GM18517 (cell line): ENCODE measurements around the gene INSYN2B.

Experiments
- ATAC-seq: cut with Tn5 transposase; IDR thresholded peaks from one replicate; pipeline ENCODE4 v1.9.1; 2021; ENCODE audit warnings: mild to moderate bottlenecking, moderate library complexity; ENCODE audit not compliant: unreplicated experiment

Gene INSYN2B

GRCh38 chr5:169934990-169935389, 45.3 kb downstream of the INSYN2B start:
- ATAC-seq, result no peak

- no peak for ATAC-seq
Observed at GRCh38 chr5:169933616-169934015, 46.7 kb downstream of the INSYN2B start.

GRCh38 chr5:169933127-169933526, 47.2 kb downstream of the INSYN2B start:
- ATAC-seq, result no peak

- no peak for ATAC-seq
Observed at GRCh38 chr5:169923988-169924387, 56.3 kb downstream of the INSYN2B start.

- ATAC-seq, result no peak
Observed at GRCh38 chr5:169922474-169922873, 57.8 kb downstream of the INSYN2B start.

GRCh38 chr5:169921949-169922348, 58.3 kb downstream of the INSYN2B start:
- ATAC-seq, result no peak

GRCh38 chr5:169921384-169921783, 58.9 kb downstream of the INSYN2B start:
- no peak for ATAC-seq

GRCh38 chr5:169920474-169920873, 59.8 kb downstream of the INSYN2B start:
- ATAC-seq, result no peak

- no peak for ATAC-seq
Observed at GRCh38 chr5:169918228-169918627, 62.1 kb downstream of the INSYN2B start.

- no peak for ATAC-seq
Observed at GRCh38 chr5:169917500-169917899, 62.8 kb downstream of the INSYN2B start.

GRCh38 chr5:169914766-169915165, 65.5 kb downstream of the INSYN2B start:
- no peak for ATAC-seq

- no peak for ATAC-seq
Observed at GRCh38 chr5:169913479-169913878, 66.8 kb downstream of the INSYN2B start.

- no peak for ATAC-seq
Observed at GRCh38 chr5:169911448-169912212, 68.7 kb downstream of the INSYN2B start.

- ATAC-seq, result no peak
Observed at GRCh38 chr5:169910393-169910792, 69.9 kb downstream of the INSYN2B start.

GRCh38 chr5:169909945-169910344, 70.3 kb downstream of the INSYN2B start:
- ATAC-seq, result no peak

- ATAC-seq, result no peak
Observed at GRCh38 chr5:169908864-169909263, 71.4 kb downstream of the INSYN2B start.

GRCh38 chr5:169906745-169907649, 73.3 kb downstream of the INSYN2B start:
- ATAC-seq, result no peak

GRCh38 chr5:169905017-169905416, 75.3 kb downstream of the INSYN2B start:
- no peak for ATAC-seq

- no peak for ATAC-seq
Observed at GRCh38 chr5:169904508-169904907, 75.8 kb downstream of the INSYN2B start.

GRCh38 chr5:169904059-169904458, 76.2 kb downstream of the INSYN2B start:
- no peak for ATAC-seq

GRCh38 chr5:169901896-169902295, 78.4 kb downstream of the INSYN2B start:
- no peak for ATAC-seq

GRCh38 chr5:169897481-169897880, 82.8 kb downstream of the INSYN2B start:
- ATAC-seq, result no peak
